DMS79 treated with DMSO at 0.1 percent for 48 hours (cell line): ENCODE results near the gene CACNA1E.

Experiments used
- DNase-seq: peaks from one replicate; lab custom pipeline; 2025; lab: John Stamatoyannopoulos, UW

Gene CACNA1E

DNA sequence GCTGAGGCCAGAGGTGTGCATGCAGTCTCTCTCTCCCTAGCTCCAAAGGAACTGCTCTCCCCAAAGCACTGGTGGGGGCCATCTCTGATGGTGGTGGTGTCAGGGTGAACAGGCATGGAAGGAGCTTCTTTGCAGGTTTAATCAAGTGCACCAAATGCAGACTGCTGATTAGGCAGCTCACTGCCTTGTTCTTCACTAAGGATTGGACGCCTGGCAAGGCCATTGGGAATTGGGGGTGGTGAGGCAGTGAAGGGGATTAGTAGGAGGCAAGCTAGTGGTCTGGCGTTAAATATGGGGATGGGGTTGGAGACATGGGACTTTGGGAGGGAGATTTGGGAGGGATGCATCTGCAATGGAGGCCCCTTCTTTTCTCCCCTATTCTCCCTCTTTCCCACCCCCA lies 1.5 kb downstream of the CACNA1E start:
- DNase-seq, result peak; percentile 62

DNA sequence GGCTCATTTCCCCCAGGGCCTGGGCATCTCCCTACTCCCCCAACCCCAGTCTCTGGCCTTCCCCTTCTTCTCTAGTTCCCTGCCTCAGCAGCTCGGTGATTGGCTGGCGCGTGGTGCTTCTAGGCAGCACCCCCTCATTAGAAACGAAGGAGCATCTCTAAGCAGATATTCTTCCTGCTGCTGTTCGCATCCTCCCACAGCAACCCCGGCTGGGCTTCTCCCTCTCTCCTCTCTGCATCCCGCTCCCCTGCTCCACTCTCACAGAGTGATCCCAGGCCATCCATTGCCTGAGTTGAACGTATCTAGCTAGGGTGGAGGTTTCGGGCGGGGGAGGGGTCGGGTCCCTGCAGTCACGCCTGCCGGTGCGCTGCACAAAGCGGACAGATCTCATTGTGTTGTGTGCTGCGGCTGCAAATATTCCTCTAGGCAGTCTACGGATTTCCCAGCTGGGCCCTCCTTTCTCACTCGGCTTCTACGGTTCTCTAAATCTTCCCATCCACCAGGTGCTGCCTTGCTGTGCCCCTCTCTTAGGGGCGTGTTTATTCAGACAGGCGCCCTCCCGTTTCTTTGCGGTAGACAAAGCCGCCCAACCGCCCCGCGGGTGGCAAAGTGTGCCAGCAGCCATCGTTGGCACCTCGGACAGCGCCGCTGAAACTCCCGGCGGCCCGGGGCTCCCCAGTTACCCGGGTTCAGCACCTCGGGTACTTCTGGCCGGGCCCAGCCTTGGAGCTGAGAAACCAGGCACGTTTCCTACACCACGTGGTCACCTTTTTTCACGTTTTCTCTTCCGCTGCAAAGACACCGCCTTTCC lies 2.2 kb downstream of the CACNA1E start:
- peak; percentile 84 for DNase-seq

DNA sequence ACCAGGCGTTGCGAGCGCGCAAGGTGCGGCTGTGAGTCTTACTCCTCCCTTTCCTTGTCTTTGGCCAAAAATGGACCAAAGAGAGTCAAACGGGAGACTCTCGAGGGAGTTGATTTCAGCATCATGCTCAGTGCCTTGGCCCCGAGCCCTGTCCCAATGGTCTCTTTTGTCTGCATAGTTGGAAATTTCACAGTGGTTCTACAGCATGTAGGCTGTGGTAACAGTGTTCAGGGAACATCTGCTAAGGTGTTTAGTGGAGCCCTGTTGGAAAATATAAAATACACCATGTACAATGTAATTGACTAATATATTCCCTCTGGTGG lies 2.7 kb downstream of the CACNA1E start:
- DNase-seq, result peak; percentile 84

DNA sequence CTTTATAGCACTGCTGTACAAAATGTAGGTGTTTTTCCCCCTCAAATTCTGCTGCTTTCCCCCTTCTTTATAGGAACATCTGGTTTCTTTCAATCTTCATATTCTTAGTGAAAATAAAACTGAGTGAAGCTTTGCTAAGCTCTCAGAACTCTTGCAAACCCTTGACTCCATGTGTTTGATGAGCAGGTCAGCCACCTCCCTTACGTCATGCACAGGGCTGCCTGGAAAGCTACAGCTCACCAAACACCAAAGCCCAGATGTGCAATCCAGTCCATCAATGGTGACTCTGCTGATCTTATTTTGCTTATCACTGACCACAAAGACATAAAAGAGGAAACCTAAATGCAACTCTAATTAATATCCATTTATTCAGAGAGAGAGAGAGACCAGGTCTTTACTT lies 5.5 kb downstream of the CACNA1E start:
- DNase-seq, result no peak

DNA sequence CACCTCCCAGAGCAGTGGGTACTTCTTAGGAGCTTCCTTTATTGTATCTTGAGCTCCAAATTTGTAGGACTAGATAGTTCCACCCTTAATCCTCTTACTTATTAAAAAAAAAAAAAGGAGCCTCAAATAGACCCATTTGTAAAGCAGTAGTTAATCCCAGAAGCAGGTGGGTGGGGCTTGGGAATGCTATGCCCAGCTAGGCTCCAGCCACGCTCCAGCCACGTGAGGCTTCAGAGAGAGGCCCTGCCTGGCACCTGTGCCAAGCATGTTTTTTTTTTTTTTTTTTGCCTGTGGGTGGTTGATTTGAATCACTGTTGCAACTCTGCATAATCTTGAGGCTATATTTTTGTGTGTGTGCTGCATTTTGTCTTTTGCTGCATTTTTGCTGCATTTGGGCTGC lies 7.0 kb downstream of the CACNA1E start:
- no peak for DNase-seq

DNA sequence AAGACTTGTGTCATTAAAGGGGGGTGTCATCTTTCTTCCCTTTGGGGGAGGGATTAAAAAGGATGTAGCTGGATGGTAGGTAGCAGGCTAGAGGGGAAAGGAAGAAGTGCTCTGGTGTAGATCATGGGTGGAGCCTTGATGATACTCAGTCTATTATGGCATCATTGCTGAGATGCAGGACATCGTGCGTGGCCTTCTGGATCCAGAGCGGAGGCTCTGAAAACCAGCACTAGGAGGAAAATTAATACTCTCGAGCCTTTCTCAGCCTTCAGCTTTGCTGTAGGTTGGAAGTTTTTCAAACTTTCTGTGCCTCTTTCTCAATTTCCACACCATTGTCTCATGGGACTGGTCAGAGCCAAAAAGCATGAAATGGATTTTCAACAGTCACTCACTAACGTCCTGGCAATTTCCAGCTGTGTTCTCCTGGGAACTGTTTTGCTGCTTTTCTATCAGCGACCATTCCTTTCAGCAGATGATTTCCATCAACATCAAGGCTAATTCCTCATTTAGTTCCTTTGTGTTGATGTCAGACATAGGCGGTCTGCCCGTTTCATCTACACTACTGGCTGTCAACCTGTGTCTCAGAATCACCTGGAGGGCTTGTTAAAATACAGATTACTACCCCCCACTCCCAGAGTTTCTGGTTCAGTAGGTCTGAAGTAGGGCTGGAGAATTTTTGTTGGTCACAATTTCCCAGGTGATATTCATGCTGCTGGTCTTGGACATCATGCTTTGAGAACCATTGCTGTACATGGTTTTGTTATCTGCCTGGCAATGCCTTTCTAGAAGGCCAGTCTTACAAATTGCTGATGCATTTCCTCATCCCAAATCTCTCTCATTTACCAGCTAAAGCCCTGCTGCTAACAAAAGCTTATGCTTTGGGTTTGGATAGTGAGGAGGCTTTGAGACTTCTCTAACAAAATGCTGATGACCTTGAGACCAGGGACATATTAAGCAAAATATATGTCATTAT lies 7.7 kb downstream of the CACNA1E start:
- no peak for DNase-seq

DNA sequence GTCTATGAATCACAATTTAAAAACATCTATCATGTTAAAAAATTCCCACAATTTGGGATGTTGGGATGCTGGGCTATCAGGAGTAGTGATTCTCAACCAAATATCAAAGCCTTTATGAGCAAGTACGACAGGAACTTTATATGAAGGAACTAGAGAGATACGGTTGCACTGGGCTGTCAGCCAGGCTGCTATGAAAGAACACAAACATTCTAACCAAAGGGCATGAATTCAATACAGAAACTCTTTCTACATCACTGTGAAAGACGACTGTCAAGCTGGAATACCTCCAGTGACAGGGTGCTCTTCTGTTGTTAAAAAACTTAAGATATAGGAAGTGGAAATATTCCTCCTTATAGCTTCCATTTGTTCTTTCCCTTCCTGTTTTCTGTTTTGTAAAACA lies 9.8 kb downstream of the CACNA1E start:
- DNase-seq, result no peak

DNA sequence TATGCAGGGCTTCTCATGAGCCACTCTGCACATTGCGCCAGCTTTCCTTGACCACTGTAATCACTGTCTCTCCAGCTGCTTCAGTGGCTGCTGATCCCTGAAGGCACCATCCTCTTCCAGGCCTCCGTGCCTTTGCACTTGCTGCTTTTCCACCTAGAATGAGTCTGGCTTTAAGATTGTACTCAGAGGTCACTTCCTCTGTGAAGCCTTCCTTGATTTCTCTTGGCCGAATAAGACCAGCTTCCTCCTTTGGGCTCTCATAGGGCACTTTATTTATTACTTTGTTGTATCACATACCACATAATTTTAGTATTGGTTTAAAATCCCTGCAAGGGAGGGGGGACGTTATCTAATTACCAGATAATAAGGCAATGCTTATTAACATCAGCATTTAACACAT lies 10.6 kb downstream of the CACNA1E start:
- DNase-seq, result no peak

DNA sequence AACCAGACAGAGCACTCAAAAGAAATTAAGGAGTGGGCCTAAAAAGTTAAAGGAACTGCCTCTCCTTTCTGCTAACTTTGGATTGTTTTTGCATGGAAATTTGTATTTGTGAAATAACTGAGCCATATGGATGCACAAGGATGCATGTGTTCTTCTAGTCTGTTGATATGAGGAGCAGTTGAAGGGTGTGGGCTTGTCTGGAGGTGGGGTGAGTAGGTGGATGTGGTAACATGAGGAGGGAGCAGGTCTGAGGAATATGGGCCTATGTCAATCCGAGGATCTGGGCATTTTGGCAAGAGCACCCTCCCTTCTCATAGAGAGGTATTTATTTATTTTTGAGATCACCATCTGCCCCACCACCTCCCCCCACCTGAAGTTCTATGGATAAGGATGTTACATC lies 13.4 kb downstream of the CACNA1E start:
- no peak for DNase-seq

DNA sequence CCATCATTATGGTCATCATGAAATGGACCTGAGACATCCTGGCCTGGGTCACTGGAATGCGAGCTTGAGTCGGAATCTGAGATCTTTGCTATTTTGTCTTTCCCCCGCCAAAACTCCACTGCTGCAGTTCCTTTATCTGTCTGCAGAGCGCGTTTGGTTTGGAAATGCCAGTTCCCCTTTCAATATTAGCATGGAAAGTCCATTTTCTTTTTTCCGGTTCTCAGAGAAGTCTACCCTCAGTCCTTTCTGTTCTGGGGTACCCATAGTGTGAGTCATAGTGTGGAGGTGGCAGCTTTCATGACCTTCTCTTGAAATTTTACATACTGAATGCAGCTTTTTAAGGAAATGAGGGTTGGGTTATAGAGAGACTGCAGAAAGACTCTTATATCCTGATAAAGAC lies 14.6 kb downstream of the CACNA1E start:
- no peak for DNase-seq

DNA sequence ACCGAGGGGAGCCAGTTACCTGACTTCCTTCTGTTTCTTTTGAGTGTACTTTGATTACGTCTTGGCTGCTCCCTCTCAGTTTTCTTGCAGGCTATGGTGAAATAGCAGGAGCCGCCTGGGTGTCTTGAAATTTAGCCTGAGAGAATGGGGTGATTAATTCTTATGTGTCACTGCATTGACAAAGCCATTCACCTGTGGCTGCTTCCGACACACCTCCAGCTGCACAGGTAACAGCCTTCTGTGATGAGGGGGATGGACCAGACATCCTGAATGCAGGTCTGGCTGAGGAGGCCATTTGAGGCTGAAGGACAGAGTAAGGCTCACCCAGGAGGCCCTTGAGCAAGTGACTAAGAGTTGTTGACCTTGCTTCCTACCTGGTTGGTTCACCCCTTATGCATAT lies 16.5 kb downstream of the CACNA1E start:
- DNase-seq, result no peak

DNA sequence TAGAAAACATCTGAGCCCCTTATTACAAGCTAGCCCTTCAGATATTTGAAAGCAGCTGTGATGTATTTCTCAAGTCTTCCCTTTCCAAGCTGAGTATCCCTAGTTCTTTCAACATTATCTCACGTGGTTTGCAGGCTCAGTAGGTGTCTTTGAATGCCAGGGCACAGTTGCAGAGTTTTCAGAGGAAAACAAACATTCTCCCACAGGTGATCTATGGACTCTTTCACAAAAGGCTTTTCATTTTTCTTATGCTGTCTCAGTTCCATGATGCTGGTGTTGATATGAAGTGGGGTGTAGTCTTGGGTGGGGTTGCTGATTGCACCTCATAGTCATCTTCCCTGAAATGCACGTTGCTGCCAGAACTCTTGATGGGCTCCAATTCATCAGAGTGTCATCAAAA lies 17.3 kb downstream of the CACNA1E start:
- DNase-seq, result no peak

DNA sequence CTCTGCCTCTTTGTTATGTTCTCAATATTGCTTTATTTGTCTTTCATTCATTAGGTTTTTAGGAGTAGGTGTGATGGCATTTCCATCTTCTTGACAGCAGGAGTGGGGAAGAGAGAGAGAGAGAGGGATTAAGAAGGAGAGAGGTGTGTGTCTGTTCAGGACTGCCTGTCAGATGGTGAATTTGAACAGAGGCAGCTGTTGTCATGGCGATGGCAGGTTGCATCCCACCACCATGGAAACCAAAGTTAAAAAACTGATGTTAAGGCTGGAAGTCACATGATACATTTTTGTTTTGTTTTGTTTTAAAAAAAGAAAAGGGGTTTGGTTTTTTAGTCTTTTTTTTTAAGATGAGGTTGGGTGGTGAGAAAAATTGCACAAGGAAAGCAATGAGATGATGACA lies 18.3 kb downstream of the CACNA1E start:
- no peak for DNase-seq

DNA sequence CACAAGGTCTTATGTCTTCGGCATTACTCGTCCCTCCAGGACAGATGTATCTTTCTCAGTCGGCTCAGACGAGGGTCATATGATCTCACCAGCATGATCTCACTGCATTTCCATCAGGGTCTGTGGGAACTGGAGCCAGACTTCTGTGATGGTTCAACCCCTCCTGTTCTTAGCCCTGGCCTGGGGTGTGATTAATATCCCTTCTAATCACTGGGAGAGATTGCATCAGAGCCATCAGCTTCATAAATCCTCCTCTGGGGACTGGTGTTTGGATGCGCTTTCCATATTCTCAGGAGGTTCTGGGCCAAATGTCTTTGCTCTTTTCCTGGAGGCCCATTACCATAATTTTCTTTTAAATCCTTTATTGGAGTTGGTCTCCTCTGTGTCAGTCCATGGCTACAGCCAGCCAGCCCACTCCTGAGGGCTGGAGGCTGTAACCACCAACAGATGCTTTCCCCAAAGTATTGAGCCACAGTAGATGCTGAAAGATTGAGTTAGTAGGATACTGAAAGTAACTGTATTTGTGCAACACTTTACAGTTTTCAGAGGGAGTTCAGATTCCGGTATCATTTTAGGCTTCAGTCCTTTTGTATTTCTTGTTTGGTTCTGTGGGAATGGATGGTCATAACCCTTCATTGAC lies 20.0 kb downstream of the CACNA1E start:
- no peak for DNase-seq

DNA sequence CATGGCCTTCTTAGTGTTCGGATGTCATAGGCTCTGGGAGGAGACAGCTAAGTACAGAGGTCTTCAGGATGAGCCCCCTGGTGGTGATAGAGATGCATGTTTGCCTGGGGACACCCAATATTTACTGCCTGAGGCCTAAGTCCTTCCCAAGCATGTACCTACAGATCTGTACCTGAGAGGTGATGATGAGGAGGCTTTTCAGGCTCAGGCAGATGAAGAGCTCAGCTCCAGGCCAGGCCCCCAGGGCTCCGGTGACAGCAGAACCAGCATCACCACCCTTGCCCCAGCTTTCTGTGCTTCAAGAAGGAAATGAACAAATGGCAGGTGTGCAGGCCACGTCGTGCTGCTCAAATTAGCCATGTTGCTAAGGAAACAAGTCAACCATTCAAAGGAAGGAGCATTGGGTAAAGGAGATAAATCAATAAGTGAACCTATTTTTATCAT lies 21.1 kb downstream of the CACNA1E start:
- DNase-seq, result no peak

DNA sequence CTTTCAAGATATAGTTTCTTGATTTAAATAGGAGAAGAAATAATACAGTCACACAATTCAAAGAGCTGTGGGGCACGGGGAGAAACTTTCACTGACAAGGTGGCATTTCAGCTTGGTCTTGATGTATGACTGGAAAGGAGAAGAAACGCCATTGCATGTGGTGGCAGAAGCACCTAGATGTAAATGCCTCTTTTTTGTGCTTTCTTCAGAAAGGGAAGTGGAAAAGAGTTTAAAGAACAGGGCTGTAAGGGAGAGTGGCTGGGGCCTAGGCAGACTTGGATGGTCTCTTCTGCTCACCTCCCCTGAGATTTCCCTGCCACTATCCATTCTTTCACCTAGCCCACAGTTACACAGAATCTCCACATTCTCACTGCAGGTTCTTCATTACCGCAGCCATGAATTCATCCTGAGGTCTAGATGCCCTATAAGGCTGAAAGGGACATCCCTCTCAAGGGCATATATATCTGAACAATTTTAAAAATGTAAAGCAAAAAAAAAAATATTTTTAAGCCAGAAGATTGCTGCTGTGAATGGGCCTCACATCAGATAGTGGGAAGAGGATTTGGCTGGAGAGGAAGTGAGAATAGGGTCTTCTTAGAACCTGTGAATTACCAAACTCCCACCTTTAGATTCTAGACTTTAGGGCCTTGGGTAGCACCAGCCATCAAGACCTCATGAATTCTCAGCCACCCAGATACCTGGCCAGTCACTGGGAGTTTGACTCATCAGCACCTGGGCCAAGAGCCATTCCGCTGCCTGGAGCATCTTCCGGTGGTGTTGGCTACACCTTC lies 23.4 kb downstream of the CACNA1E start:
- no peak for DNase-seq

DNA sequence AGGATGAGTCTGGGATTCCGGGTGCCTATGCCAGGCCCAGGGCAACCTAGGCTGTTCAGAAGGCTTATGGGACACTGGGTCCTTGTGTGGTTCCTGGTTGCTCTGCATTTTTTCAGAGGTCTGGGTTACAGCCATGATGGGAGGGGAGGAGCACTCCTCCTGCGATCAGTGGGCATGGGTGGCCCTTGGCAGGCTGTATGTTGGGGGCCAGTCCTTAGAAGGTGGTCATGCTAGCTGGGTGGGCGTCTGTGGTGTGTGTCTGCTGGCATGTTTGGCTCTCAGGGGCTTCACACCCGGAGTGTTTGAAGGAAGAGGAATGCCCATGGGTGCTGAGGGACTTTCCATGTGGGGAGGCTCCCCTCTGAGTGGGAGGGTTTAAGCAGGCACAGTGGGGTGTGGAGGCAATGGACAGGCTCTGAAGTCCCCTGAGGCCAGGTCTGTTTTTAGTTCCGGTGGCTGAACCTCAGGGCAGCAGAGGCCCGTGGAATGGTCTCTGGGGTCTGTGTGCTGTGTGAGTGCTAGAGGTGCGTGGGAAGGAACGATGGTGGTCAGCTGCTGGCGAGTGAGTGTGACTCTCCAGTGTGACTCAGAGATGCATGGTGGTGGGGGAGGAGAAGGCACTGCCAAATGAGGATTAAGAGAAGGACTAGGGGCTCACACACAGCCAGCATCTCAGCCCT lies 25.3 kb downstream of the CACNA1E start:
- no peak for DNase-seq

DNA sequence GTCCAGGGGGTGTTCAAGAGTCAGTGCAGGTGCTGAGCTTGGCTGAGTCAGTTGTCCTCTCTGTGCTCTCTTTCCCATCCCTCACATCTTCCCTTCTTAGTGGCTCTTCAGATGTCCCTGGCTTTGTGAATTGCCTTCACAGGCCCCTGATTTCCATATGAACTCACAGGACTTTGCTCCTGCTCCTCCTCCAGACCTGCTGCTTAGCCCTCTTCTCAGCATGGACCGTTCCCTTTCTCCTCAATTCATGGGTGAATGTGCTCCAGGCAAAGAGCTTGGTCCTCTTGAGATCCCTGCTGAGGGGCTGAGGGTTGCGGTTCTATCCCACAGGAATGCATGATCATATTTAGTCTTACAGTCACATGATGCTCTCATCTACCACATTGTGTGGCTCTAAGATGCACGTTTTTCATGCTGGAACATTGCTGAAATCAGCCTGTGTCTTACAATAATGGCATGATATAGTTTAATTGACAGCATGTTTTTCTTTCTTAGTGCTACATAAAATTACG lies 30.5 kb downstream of the CACNA1E start:
- DNase-seq, result peak; percentile 94

DNA sequence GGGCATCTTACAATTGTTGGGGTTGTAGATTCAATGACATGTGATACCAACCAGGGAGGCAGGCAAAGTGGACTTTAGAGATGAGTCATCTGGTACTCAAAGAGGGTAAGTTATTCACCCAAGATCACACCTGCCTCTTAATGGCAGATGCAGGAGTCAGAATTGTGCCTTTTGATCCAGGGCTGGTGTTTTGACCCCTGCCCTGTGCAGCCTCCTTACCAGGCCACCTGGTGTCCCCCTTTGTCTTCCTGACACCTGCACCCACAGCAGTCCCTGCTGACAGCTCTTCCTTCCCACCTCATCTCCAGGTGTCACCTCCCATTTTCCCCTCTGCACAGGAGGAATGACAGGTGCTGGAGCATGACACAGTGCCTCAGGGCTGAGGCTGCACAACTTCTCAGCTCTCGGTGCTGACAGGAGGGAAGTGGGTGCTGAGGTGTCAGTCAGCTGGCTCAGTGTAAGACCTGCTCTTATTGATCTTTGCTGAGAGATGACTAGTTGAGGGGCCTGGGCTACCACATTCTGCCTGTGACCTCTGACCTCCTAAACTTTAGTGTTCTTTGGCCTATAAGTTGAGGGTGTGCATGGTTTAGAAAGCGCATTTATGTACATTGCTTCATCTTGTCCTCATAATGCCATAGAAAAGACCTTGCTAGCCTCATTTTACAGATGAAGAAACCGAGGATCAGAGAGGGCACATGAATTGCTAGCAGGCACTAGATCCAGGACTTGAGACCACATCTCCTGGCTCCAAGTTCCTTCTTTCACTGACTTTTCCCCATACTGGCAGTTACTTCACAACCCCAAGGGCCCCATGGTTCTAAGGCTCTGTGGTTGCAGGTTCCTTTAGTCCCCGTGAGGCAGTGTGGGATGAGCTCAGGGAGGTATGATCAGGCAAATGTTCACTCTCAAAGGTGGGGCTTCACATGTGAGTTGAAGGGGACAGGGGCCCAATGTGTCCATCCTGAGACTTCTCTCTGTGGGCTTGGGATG lies 31.3 kb downstream of the CACNA1E start:
- DNase-seq, result peak; percentile 94

DNA sequence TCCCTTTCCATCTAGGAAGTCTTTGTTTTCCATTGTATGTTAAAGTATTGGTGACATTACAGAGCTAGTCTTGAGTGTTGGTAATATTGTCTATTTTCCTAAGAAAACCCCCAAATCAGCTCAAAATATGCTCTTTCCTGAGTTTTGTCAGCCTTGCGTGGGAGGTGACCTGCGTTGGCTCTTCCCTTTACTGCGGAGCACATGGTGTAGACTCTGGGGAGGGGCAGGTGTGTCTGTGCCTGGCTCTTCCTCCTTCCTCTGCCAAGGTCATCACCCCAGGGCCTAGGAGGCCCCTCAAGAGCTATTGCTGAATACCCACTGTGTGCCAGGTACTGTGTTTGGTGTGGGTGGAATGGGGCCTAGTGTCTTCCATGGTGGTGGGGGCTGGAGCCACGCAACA lies 33.4 kb downstream of the CACNA1E start:
- DNase-seq, result no peak
